K562 (cell line): ENCODE measurements around the gene POLR3G. TPM values are rescaled to one million over a fixed set of nuclear protein-coding genes. Genes with fewer than 3 reads are reported as not detected.
A peak's percentile ranks its signal among the peaks of the same experiment; 100 is the strongest.

Experiments used
- ATAC-seq: fragments of 200-7000 bp; cut with Tn5 transposase; 3 replicates; pipeline ENCODE4 v1.9.1; 2020; ENCODE audit warnings: moderate library complexity
- BruUV-seq: library from RNA; stranded (reverse); fragments of 400-500 nt; replicated peaks from 2 replicates; lab custom pipeline; 2021; lab: Mats Ljungman, UMichigan
- CTCF ChIA-PET: fragments of 300-600 bp; formaldehyde crosslinking; extraction: SDS; loops from one replicate; lab custom pipeline; 2021; ENCODE audit warnings: low intra/inter-chr PET ratio; lab: Yijun Ruan, JAX
- POLR2A ChIA-PET: fragments of 300-600, 350-650 bp; sonication (Branson Sonifier 250); formaldehyde crosslinking; extraction: SDS; loops from one replicate; lab custom pipeline; 2021; ENCODE audit warnings: antibody characterized with exemption, inconsistent platforms; lab: Yijun Ruan, JAX
- DNase-seq, 4 experiments: peaks; one replicate each; pipeline versions ENCODE4 v3.0.0 to v3.0.0-alpha.2; 2011 to 2018; ENCODE audit warnings: low spot score in 3 of 4, mixed read lengths in 3 of 4; ENCODE audit errors: extremely low read depth in 1 of 4
- FAIRE-seq: peaks from 2 replicates; lab custom pipeline; 2011; peaks lifted over from hg19 to GRCh38; lab: Jason Lieb, UNC
- H2AFZ ChIP-seq: 2 replicates; pipeline ENCODE4 v1.6.0; 2011; ENCODE audit warnings: low read depth, low read length, control low read depth, inconsistent platforms
- H3K27ac ChIP-seq: fragments of 200-600 bp; 3 replicates; pipeline ENCODE4 v1.8.0; 2011; ENCODE audit warnings: low read depth, mild to moderate bottlenecking, control low read depth, inconsistent platforms, low read length, moderate library complexity, mixed read lengths; ENCODE audit errors: extremely low read depth
- H3K27me3 ChIP-seq, 2 experiments: fragments of 300-600 bp in 1 of 2; 2 replicates in 1 of 2; 3 replicates in 1 of 2; pipeline versions ENCODE4 v1.6.0 to v1.8.0; 2011; ENCODE audit warnings: inconsistent platforms in 2 of 2, low read length in 2 of 2, mild to moderate bottlenecking in 1 of 2, mixed read lengths in 1 of 2, moderate library complexity in 1 of 2; ENCODE audit not compliant: control insufficient read depth in 2 of 2, insufficient read depth in 2 of 2
- H3K36me3 ChIP-seq: fragments of 300-600 bp; 3 replicates; pipeline ENCODE4 v1.8.0; 2011; ENCODE audit warnings: mild to moderate bottlenecking, low read length, inconsistent platforms; ENCODE audit not compliant: control insufficient read depth, insufficient read depth
- H3K4me1 ChIP-seq, 2 experiments: fragments of 200-600 bp in 1 of 2; replicated peaks in 1 of 2; 2 replicates in 1 of 2; 3 replicates in 1 of 2; pipeline versions ENCODE4 v1.5.1 to v1.8.0; 2011; ENCODE audit warnings: inconsistent platforms in 2 of 2, low read length in 2 of 2, mild to moderate bottlenecking in 1 of 2, mixed read lengths in 1 of 2, moderate library complexity in 1 of 2; ENCODE audit not compliant: control insufficient read depth in 2 of 2, insufficient read depth in 2 of 2
- H3K4me2 ChIP-seq: 2 replicates; pipeline ENCODE4 v1.6.1; 2011; ENCODE audit warnings: low read length, control low read depth, inconsistent platforms, mixed read lengths; ENCODE audit not compliant: insufficient read depth
- H3K4me3 ChIP-seq: fragments of 200-600 bp; sonication (generic), shearing (Covaris generic); 2 replicates; pipeline ENCODE4 v1.5.1; 2016; ENCODE audit warnings: control low read depth, inconsistent platforms
- H3K79me2 ChIP-seq: fragments of 200-600 bp; 3 replicates; pipeline ENCODE4 v1.8.0; 2011; ENCODE audit warnings: low read length, inconsistent platforms; ENCODE audit not compliant: control insufficient read depth, insufficient read depth
- H3K9ac ChIP-seq, 2 experiments: 2 replicates each; pipeline versions ENCODE4 v1.6.0 to v1.6.1; 2011; ENCODE audit warnings: low read depth in 2 of 2, low read length in 2 of 2, control low read depth in 1 of 2, inconsistent platforms in 1 of 2, mild to moderate bottlenecking in 1 of 2, mixed read lengths in 1 of 2; ENCODE audit not compliant: insufficient read depth in 1 of 2
- H3K9me1 ChIP-seq: one replicate; pipeline ENCODE4 v1.6.0; 2011; ENCODE audit warnings: inconsistent platforms, mild to moderate bottlenecking, low read length, moderate library complexity; ENCODE audit not compliant: control insufficient read depth, insufficient read depth
- H3K9me3 ChIP-seq: replicated peaks from 2 replicates; pipeline ENCODE4 v1.5.1; 2011; ENCODE audit warnings: low read depth, low read length, inconsistent platforms; ENCODE audit not compliant: control insufficient read depth, insufficient read depth
- H4K20me1 ChIP-seq: replicated peaks from 2 replicates; pipeline ENCODE4 v1.6.1; 2011; ENCODE audit warnings: low read length, inconsistent platforms, mixed read lengths; ENCODE audit not compliant: control insufficient read depth, insufficient read depth
- CBX1 ChIP-seq: sonication (generic); IDR thresholded peaks from 2 replicates; pipeline ENCODE4 v1.6.1; 2016; ENCODE audit warnings: antibody characterized with exemption, low read depth, mild to moderate bottlenecking
- RBM34 ChIP-seq: fragments of 200-400 bp; formaldehyde crosslinking; IDR thresholded peaks from 2 replicates; pipeline ENCODE4 v1.6.1; 2018; ENCODE audit warnings: low read length, borderline replicate concordance; ENCODE audit not compliant: insufficient read depth
- SRSF3 ChIP-seq: fragments of 200-400 bp; formaldehyde crosslinking; IDR thresholded peaks from 2 replicates; pipeline ENCODE4 v1.6.1; 2016; ENCODE audit warnings: mild to moderate bottlenecking, low read length, moderate library complexity; ENCODE audit not compliant: insufficient read depth
- TAF7 ChIP-seq: fragments of 450-650 bp; IDR thresholded peaks from 2 replicates; pipeline ENCODE4 v1.6.1; 2016; ENCODE audit warnings: missing genetic modification characterization, missing compliant biosample characterization
- TEAD2 ChIP-seq: fragments of 450-650 bp; IDR thresholded peaks from 2 replicates; pipeline ENCODE4 v1.6.1; 2016; ENCODE audit warnings: missing genetic modification characterization, control low read depth, missing compliant biosample characterization
- ZBED1 ChIP-seq: IDR thresholded peaks from 2 replicates; pipeline ENCODE4 v1.6.1; 2014
- ZNF583 ChIP-seq: fragments of 250-450 bp; sonication (Bioruptor Pico); IDR thresholded peaks from 2 replicates; pipeline ENCODE4 v1.4.0; 2020
- WGBS: fragments of 100-300 bp; shearing (Covaris generic); methylation state at CpG from one replicate; pipeline ENCODE4 v1.1.6; 2016; ENCODE audit warnings: low coverage, mixed read lengths; ENCODE audit not compliant: insufficient coverage; ENCODE audit errors: missing lambda C conversion rate; 5-methylcytosine and 5-hydroxymethylcytosine counted together
- in situ Hi-C: fragments of 300-500 bp; cut with MboI; formaldehyde crosslinking; loops from 4 replicates; pipeline ENCODE4 v1.15.0; 2018; ENCODE audit warnings: inconsistent platforms, mixed read lengths
- intact Hi-C: fragments of 100-400 bp; cut with micrococcal nuclease; formaldehyde crosslinking; loops from 2 replicates; pipeline ENCODE4 v1.14.2; 2022
- polyA plus RNA-seq, 8 experiments: library from polyadenylated mRNA; depleted of rRNA in 4 of 8; stranded (reverse) in 5 of 8; unstranded in 3 of 8; fragments of >200 nt; fragmentation: Nextera tagmentation in 2 of 8; fragmentation: Illumina TruSeq in 1 of 8; extraction: Ambion mirVana in 2 of 8; extraction: Trizol in 1 of 8; gene quantifications; 2 replicates each; pipeline versions ENCODE4 v1.2.1 to v1.2.3, GENCODE V29; 2011 to 2014; ENCODE audit warnings: inconsistent platforms in 1 of 8, missing spikeins in 1 of 8
- total RNA-seq, 7 experiments: library from RNA; depleted of rRNA in 6 of 7; stranded (reverse); fragments of >200 nt in 6 of 7; fragmentation: Illumina TruSeq in 2 of 7; extraction: Trizol in 2 of 7; gene quantifications; 2 replicates each; pipeline versions ENCODE4 v1.2.1 to v1.2.3, GENCODE V29; 2011 to 2021; ENCODE audit warnings: low replicate concordance in 1 of 7
- TF ChIP-seq, protein P1 (sequence below): fragments of 450-650 bp; IDR thresholded peaks from 2 replicates; pipeline ENCODE4 v1.6.1; 2016

Gene POLR3G
- total and polyA plus RNA-seq, 9 of the 15 experiments (the other 6 are each of a cell fraction or from before 2014, with no cell fraction given), result 39.0 to 111 (median 59.0) TPM

DNA sequence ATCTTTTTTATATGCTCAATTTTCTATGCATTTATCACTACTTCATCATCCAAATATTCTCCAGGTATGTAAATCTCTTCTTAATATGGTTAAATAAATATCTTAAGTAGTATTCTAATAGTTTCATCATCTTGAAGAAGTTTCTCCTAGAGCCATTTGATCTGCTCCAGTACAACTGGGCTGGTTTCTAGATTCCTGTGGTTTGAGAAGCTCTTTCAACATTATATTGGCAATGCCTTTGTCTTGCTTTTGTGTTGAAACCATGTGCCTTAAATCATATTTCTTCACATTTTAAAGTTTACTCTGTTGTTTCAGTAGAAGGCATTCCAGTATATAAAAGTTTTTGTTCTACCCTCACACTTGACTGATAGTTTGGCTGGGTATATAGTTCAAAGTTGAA, 27.7 kb upstream of the POLR3G start (continued):
- TF ChIP-seq TAF7, result no peak

DNA sequence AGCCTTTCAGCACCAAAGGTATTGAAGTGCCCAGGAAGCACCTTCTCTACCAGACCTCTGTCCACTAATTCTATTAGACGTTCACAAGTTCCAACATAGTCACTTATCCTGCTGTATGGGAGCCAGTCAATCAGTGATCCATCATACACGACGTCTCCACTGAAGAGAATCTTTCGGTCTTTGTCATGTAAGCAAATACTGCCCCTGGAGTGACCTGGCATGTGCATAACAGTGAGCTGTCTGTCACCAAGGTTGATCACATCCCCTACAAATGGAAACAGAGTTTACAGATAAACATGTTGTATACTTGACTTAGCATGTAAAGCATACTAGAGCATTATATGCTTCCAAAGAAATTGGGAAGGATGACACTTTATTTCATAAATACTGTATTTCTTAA, 13.4 kb upstream of the POLR3G start:
- ATAC-seq, result peak; percentile 54; the same call in 2 of the 3 replicates
- CTCF ChIA-PET, result no interaction called here
- Histone ChIP-seq H3K9me3 (no peaks in the 10 kb centered on the region), H3K4me1 (no peaks in the 10 kb centered on the region), H4K20me1 (no peaks in the 10 kb centered on the region), H2AFZ (no peak overlapping the region), H3K27ac (no peak overlapping the region), H3K4me2 (no peak overlapping the region), H3K9me1 (no peaks in the 10 kb centered on the region), H3K36me3 (peaks cover 15% of the 10 kb centered on the region; the same call in 2 of the 3 replicates), H3K79me2 (0 out of 3 replicates have a peak, but pooled peaks cover 2% of the 10 kb centered on the region), H3K27me3 (no peaks in the 10 kb centered on the region), H3K9ac (no peak overlapping the region), H3K4me3 (no peak overlapping the region)
- WGBS, result 69% methylated on average over 4 of the region's 4 CpGs
- peak; percentile 26 for FAIRE-seq
- no TSS peak for BruUV-seq
- intact Hi-C loops (no loop called here), in situ Hi-C loops (no loop called here)
- POLR2A ChIA-PET, result interaction anchor here (0.6 to 3.7 kb wide), 2 partner anchors 11 to 153 kb away, joined by 3 to 18 read pairs; no protein-coding TSS in a partner anchor
- no peak for DNase-seq
- TF ChIP-seq ZNF583, result no peak
- TF ChIP-seq, protein P1, sequence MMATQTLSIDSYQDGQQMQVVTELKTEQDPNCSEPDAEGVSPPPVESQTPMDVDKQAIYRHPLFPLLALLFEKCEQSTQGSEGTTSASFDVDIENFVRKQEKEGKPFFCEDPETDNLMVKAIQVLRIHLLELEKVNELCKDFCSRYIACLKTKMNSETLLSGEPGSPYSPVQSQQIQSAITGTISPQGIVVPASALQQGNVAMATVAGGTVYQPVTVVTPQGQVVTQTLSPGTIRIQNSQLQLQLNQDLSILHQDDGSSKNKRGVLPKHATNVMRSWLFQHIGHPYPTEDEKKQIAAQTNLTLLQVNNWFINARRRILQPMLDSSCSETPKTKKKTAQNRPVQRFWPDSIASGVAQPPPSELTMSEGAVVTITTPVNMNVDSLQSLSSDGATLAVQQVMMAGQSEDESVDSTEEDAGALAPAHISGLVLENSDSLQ, result peak; percentile 28; the same call in 1 of the 2 replicates
- TF ChIP-seq CBX1, result no peak
- no peak for TF ChIP-seq ZBED1
- TF ChIP-seq RBM34, result no peak
- no peak for TF ChIP-seq SRSF3
- TF ChIP-seq TEAD2 (tag), result no peak
